Dendritic cell treated with granulocyte-macrophage colony-stimulating factor and Interleukin-4, amounts not matched to agents 40 ng/mL and 50 ng/mL, for 4 days (primary cell): Measurements from ENCODE around the gene RRM1.
A peak's percentile ranks its signal among the peaks of the same experiment; 100 is the strongest.

ENCODE experiments used
- H3K27ac Mint-ChIP-seq: one replicate; pipeline ENCODE4 v1.8.0; 2022; ENCODE audit warnings: mild to moderate bottlenecking, mixed read lengths
- H3K27me3 Mint-ChIP-seq: one replicate; pipeline ENCODE4 v1.8.0; 2022; ENCODE audit warnings: mild to moderate bottlenecking, mixed read lengths
- H3K36me3 Mint-ChIP-seq: one replicate; pipeline ENCODE4 v1.8.0; 2022; ENCODE audit warnings: low read depth, mixed read lengths
- H3K4me1 Mint-ChIP-seq: one replicate; pipeline ENCODE4 v1.8.0; 2022; ENCODE audit warnings: low read depth, mixed read lengths
- H3K4me3 Mint-ChIP-seq: one replicate; pipeline ENCODE4 v1.8.0; 2022; ENCODE audit warnings: mild to moderate bottlenecking, moderate library complexity, mixed read lengths
- H3K9me3 Mint-ChIP-seq: one replicate; pipeline ENCODE4 v1.8.0; 2022; ENCODE audit warnings: mixed read lengths
- intact Hi-C: fragments of 100-400 bp; cut with micrococcal nuclease; formaldehyde crosslinking; loops from one replicate; pipeline ENCODE4 v1.15.0; 2022

Gene RRM1

GRCh38 chr11:4065601-4066377, 28.8 kb upstream of the RRM1 start:
- H3K36me3 Mint-ChIP-seq, result peaks cover 17% of the 10 kb centered on the region
- no peaks in the 10 kb centered on the region for H3K27me3 Mint-ChIP-seq
- no peaks in the 10 kb centered on the region for H3K9me3 Mint-ChIP-seq
- H3K4me1 Mint-ChIP-seq, result peaks cover 47% of the 10 kb centered on the region
- intact Hi-C loops, result no loop called here
- H3K27ac Mint-ChIP-seq, result no peak overlapping the region
- no peak overlapping the region for H3K4me3 Mint-ChIP-seq

DNA sequence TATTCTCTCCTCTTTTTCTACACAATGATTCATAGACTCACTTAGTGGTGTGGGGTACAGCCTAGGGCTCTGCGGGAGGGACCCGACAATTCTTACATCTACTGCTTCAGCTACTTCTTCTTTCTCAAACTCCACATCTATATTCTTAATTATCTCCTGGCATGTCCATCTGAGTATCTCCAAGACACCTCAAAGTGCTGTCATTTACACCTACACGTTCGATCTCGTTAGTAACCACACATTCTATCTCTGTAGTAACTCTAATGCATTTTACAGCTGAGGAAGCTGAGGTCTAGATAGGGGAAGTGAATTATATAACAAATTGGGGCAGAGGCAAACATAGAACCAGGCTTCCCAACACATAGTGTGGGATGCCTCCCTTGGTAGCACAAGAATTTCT, 27.7 kb upstream of the RRM1 start:
- intact Hi-C loops, result no loop called here
- no peak overlapping the region for H3K4me3 Mint-ChIP-seq
- no peaks in the 10 kb centered on the region for H3K9me3 Mint-ChIP-seq
- H3K27ac Mint-ChIP-seq, result peak overlapping the region; percentile 13
- peaks cover 20% of the 10 kb centered on the region for H3K36me3 Mint-ChIP-seq
- H3K4me1 Mint-ChIP-seq, result peaks cover 47% of the 10 kb centered on the region
- no peaks in the 10 kb centered on the region for H3K27me3 Mint-ChIP-seq

GRCh38 chr11:4068962-4069361, 25.6 kb upstream of the RRM1 start:
- intact Hi-C loops, result no loop called here
- H3K4me3 Mint-ChIP-seq, result no peak overlapping the region
- no peaks in the 10 kb centered on the region for H3K27me3 Mint-ChIP-seq
- H3K4me1 Mint-ChIP-seq, result peaks cover 57% of the 10 kb centered on the region
- peak overlapping the region; percentile 70 for H3K27ac Mint-ChIP-seq
- no peaks in the 10 kb centered on the region for H3K9me3 Mint-ChIP-seq
- peaks cover 33% of the 10 kb centered on the region for H3K36me3 Mint-ChIP-seq

- Mint-ChIP-seq H3K9me3 (no peaks in the 10 kb centered on the region), H3K36me3 (peaks cover 41% of the 10 kb centered on the region), H3K27me3 (no peaks in the 10 kb centered on the region), H3K4me1 (peaks cover 41% of the 10 kb centered on the region), H3K27ac (peak overlapping the region; percentile 57), H3K4me3 (no peak overlapping the region)
- intact Hi-C loops, result no loop called here
These were observed 23.3 kb upstream of the RRM1 start for GRCh38 chr11:4071325-4071724.

DNA sequence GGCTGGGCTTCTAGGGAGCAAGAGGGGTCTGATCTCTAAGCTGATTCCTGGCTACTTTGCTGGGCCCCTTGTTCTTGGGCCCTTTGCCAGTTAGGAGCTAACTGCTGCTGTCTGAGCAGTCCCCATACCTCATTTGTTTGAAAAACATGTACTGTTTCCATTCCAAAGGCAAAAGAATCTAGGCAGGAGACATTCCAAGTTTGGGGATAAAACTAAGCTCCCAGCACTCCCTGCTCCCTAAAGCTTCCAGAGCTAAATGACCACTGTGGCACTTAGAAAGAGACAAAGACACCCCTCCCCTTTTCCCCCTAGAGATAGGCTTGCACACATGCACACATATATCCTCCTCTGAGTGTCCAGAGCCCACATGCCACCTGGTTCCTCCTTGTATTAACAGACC, 22.7 kb upstream of the RRM1 start:
- H3K27ac Mint-ChIP-seq, result peak overlapping the region; percentile 57

GRCh38 chr11:4072668-4073285, 21.8 kb upstream of the RRM1 start:
- Mint-ChIP-seq H3K27me3 (no peaks in the 10 kb centered on the region), H3K9me3 (no peaks in the 10 kb centered on the region), H3K4me3 (no peak overlapping the region), H3K36me3 (peaks cover 47% of the 10 kb centered on the region), H3K4me1 (peaks cover 26% of the 10 kb centered on the region), H3K27ac (no peak overlapping the region)
- intact Hi-C loops, result loop anchor here (1.0 kb wide), 2 partner anchors 218 to 223 kb away; no protein-coding TSS in a partner anchor

More for the DNA sequence above, 22.7 kb upstream of the RRM1 start:
- Mint-ChIP-seq H3K4me1 (peaks cover 35% of the 10 kb centered on the region), H3K9me3 (no peaks in the 10 kb centered on the region), H3K36me3 (peaks cover 46% of the 10 kb centered on the region), H3K4me3 (no peak overlapping the region), H3K27me3 (no peaks in the 10 kb centered on the region)
- intact Hi-C loops, result loop anchor here (1.0 kb wide), 2 partner anchors 218 to 223 kb away; no protein-coding TSS in a partner anchor

- H3K4me3 Mint-ChIP-seq, result no peak overlapping the region
- H3K9me3 Mint-ChIP-seq, result no peaks in the 10 kb centered on the region
- intact Hi-C loops, result no loop called here
- peaks cover 13% of the 10 kb centered on the region for H3K4me1 Mint-ChIP-seq
- H3K27ac Mint-ChIP-seq, result no peak overlapping the region
- H3K36me3 Mint-ChIP-seq, result peaks cover 47% of the 10 kb centered on the region
- no peaks in the 10 kb centered on the region for H3K27me3 Mint-ChIP-seq
These were observed 20.3 kb upstream of the RRM1 start for GRCh38 chr11:4074266-4074665.

- no peak overlapping the region for H3K27ac Mint-ChIP-seq
These were observed 17.8 kb upstream of the RRM1 start for GRCh38 chr11:4076774-4077173.

DNA sequence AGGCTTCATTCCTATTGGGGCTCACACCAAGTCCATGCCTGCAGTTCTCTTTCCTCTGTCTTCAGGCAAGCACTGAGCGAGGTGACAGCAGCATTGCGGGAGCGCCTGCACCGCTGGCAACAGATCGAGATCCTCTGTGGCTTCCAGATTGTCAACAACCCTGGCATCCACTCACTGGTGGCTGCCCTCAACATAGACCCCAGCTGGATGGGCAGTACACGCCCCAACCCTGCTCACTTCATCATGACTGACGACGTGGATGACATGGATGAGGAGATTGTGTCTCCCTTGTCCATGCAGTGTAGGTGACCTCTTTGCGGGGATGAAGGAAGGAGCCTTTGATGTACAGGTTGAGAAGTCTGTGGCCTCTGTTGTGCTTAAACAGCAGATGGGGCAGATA, 11.4 kb upstream of the RRM1 start:
- Mint-ChIP-seq H3K27ac (no peak overlapping the region), H3K27me3 (no peaks in the 10 kb centered on the region), H3K9me3 (no peaks in the 10 kb centered on the region), H3K4me3 (no peak overlapping the region), H3K4me1 (peaks cover 29% of the 10 kb centered on the region), H3K36me3 (peaks cover 74% of the 10 kb centered on the region)
- intact Hi-C loops, result no loop called here

More at GRCh38 chr11:4076774-4077173, 17.8 kb upstream of the RRM1 start:
- Mint-ChIP-seq H3K4me3 (no peak overlapping the region), H3K4me1 (peaks cover 10% of the 10 kb centered on the region), H3K9me3 (no peaks in the 10 kb centered on the region), H3K27me3 (no peaks in the 10 kb centered on the region), H3K36me3 (peaks cover 50% of the 10 kb centered on the region)
- intact Hi-C loops, result no loop called here

- Mint-ChIP-seq H3K9me3 (no peaks in the 10 kb centered on the region), H3K4me3 (no peak overlapping the region), H3K27me3 (no peaks in the 10 kb centered on the region), H3K4me1 (peaks cover 29% of the 10 kb centered on the region), H3K27ac (peak overlapping the region; percentile 61), H3K36me3 (peaks cover 88% of the 10 kb centered on the region)
- intact Hi-C loops, result no loop called here
These were observed 10.0 kb upstream of the RRM1 start for GRCh38 chr11:4084406-4085125.

DNA sequence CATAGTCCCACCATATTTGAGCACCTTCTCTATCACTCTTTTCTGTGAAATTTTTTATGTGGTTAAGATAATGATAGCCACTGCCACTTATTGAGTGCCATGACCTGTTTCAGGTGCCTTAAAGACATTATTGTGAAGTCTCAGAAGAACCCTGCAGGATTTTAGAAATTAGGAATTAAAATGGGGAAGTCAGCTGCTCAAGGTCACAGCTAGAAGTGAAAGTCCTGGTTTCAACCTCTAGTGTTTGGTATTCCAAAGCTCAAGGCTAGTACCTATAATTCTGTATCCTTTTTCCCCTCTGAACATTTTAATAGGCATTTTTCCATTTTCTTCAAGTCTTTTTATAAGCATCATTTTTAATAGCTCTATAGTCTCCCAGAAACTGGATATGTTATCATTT, 9.0 kb upstream of the RRM1 start:
- intact Hi-C loops, result no loop called here

GRCh38 chr11:4086575-4087353, 7.8 kb upstream of the RRM1 start:
- Mint-ChIP-seq H3K27ac (peak overlapping the region; percentile 31), H3K9me3 (no peaks in the 10 kb centered on the region), H3K27me3 (no peaks in the 10 kb centered on the region), H3K4me3 (no peak overlapping the region), H3K36me3 (peaks cover 91% of the 10 kb centered on the region), H3K4me1 (peaks cover 46% of the 10 kb centered on the region)
- intact Hi-C loops, result no loop called here

More for the DNA sequence above, 9.0 kb upstream of the RRM1 start:
- Mint-ChIP-seq H3K4me3 (no peak overlapping the region), H3K4me1 (peaks cover 34% of the 10 kb centered on the region), H3K9me3 (no peaks in the 10 kb centered on the region), H3K36me3 (peaks cover 91% of the 10 kb centered on the region), H3K27me3 (no peaks in the 10 kb centered on the region), H3K27ac (peak overlapping the region; percentile 61)

DNA sequence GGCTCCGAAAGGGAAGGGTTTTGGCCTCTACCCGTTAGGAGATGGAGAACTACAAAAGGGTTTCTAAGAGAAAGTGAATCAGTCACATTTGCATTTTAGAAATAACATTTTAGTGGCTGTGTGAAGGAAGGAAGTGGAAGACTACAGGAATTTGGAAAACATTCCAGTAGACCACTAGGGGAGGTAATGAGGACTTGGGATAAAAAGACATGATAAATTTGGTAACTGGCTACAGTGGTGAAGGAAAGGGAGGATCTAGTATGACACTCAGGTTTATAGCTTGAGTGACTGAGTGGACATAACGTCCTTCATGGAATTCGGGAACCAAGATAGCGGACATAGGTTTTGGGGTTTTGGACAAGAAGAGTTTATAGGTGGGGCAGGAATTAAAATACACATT, 7.0 kb upstream of the RRM1 start:
- H3K4me1 Mint-ChIP-seq, result peaks cover 54% of the 10 kb centered on the region

More for the DNA sequence above, 7.0 kb upstream of the RRM1 start:
- no peak overlapping the region for H3K27ac Mint-ChIP-seq
- peaks cover 86% of the 10 kb centered on the region for H3K36me3 Mint-ChIP-seq
- H3K27me3 Mint-ChIP-seq, result no peaks in the 10 kb centered on the region
- H3K4me3 Mint-ChIP-seq, result no peak overlapping the region
- H3K9me3 Mint-ChIP-seq, result no peaks in the 10 kb centered on the region
- intact Hi-C loops, result no loop called here
